Neural cell (in vitro differentiated cells): ENCODE results near the gene STARD6. TPM values are rescaled to one million over a fixed set of nuclear protein-coding genes. Genes with fewer than 3 reads are reported as not detected.

Source experiments
- H2AFZ ChIP-seq: fragments of 200-600, 300-800 bp; sonication (generic), shearing (Covaris generic); 2 replicates; pipeline ENCODE4 v1.6.0; 2014; ENCODE audit warnings: low read depth, mild to moderate bottlenecking, antibody characterized with exemption, low read length, moderate library complexity
- H3F3A ChIP-seq: fragments of 200-600 bp; shearing (Covaris generic); 2 replicates; pipeline ENCODE4 v1.6.1; 2016; ENCODE audit warnings: mild to moderate bottlenecking, moderate library complexity, mixed read lengths, antibody characterized with exemption, low read length; ENCODE audit not compliant: insufficient read depth, poor library complexity, severe bottlenecking
- H3K27ac ChIP-seq: fragments of 200-600, 300-800 bp; sonication (generic), shearing (Covaris generic); 2 replicates; pipeline ENCODE4 v1.5.1; 2014; ENCODE audit warnings: mild to moderate bottlenecking, low read length, moderate library complexity
- H3K27me3 ChIP-seq: fragments of 300-800, 200-600 bp; sonication (generic), shearing (Covaris generic); 2 replicates; pipeline ENCODE4 v1.6.0; 2014; ENCODE audit warnings: mild to moderate bottlenecking, low read depth, low read length, moderate library complexity; ENCODE audit not compliant: insufficient read depth
- H3K36me3 ChIP-seq: fragments of 300-800, 200-600 bp; sonication (generic), shearing (Covaris generic); 2 replicates; pipeline ENCODE4 v1.5.1; 2014; ENCODE audit warnings: mild to moderate bottlenecking, antibody characterized with exemption, low read length, moderate library complexity; ENCODE audit not compliant: insufficient read depth
- H3K4me2 ChIP-seq: fragments of 300-800, 200-600 bp; sonication (generic), shearing (Covaris generic); 2 replicates; pipeline ENCODE4 v1.6.0; 2014; ENCODE audit warnings: mild to moderate bottlenecking, low read length
- H3K4me3 ChIP-seq: fragments of 300-800, 200-600 bp; sonication (generic), shearing (Covaris generic); 2 replicates; pipeline ENCODE4 v1.5.1; 2014; ENCODE audit warnings: mild to moderate bottlenecking, low read length, moderate library complexity
- H3K79me2 ChIP-seq: fragments of 200-600 bp; shearing (Covaris generic); replicated peaks from 2 replicates; pipeline ENCODE4 v1.6.0; 2014; ENCODE audit warnings: mild to moderate bottlenecking, low read length, moderate library complexity; ENCODE audit not compliant: insufficient read depth
- H3K9ac ChIP-seq: fragments of 300-800, 200-600 bp; sonication (generic), shearing (Covaris generic); 2 replicates; pipeline ENCODE4 v1.6.1; 2016; ENCODE audit warnings: mild to moderate bottlenecking, low read length, mixed read lengths
- H3K9me2 ChIP-seq: fragments of 200-600 bp; shearing (Covaris generic); 2 replicates; pipeline ENCODE4 v1.6.1; 2016; ENCODE audit warnings: mild to moderate bottlenecking, low read length, mixed read lengths; ENCODE audit not compliant: insufficient read depth
- H3K9me3 ChIP-seq: fragments of 200-600, 300-800 bp; sonication (generic), shearing (Covaris generic); 2 replicates; pipeline ENCODE4 v1.6.1; 2016; ENCODE audit warnings: mild to moderate bottlenecking, mixed run types, low read length, moderate library complexity, mixed read lengths
- H4K20me1 ChIP-seq: fragments of 200-600 bp; shearing (Covaris generic); 2 replicates; pipeline ENCODE4 v1.6.1; 2016; ENCODE audit warnings: mild to moderate bottlenecking, mixed run types; ENCODE audit not compliant: insufficient read depth
- CTCF ChIP-seq: fragments of 450-650 bp; IDR thresholded peaks from 2 replicates; pipeline ENCODE4 v1.5.1; 2014; ENCODE audit warnings: antibody characterized with exemption, mild to moderate bottlenecking, moderate library complexity; ENCODE audit not compliant: poor library complexity, severe bottlenecking
- EP300 ChIP-seq: fragments of 450-650 bp; conservative IDR thresholded peaks from 2 replicates; pipeline ENCODE4 v1.6.1; 2014; ENCODE audit warnings: antibody characterized with exemption, mild to moderate bottlenecking, moderate library complexity; ENCODE audit not compliant: poor library complexity, severe bottlenecking
- EZH2 ChIP-seq: fragments of 200-600, 300-800 bp; shearing (Covaris generic), sonication (generic); IDR thresholded peaks from 2 replicates; pipeline ENCODE4 v1.6.1; 2014; ENCODE audit warnings: antibody characterized with exemption, low read length, borderline replicate concordance, mild to moderate bottlenecking; ENCODE audit not compliant: insufficient read depth, poor library complexity, severe bottlenecking
- MXI1 ChIP-seq: fragments of 450-650 bp; conservative IDR thresholded peaks from 2 replicates; pipeline ENCODE4 v1.6.1; 2014; ENCODE audit warnings: antibody characterized with exemption, mild to moderate bottlenecking; ENCODE audit not compliant: poor library complexity, severe bottlenecking
- POLR2AphosphoS5 ChIP-seq: IDR thresholded peaks from 2 replicates; pipeline ENCODE4 v1.6.1; 2012
- RAD21 ChIP-seq: fragments of 450-650 bp; conservative IDR thresholded peaks from 2 replicates; pipeline ENCODE4 v1.6.1; 2014; ENCODE audit warnings: antibody characterized with exemption, mild to moderate bottlenecking, moderate library complexity
- REST ChIP-seq: IDR thresholded peaks from 2 replicates; pipeline ENCODE4 v1.6.1; 2012; ENCODE audit warnings: borderline replicate concordance
- SMC3 ChIP-seq: fragments of 450-650 bp; conservative IDR thresholded peaks from 2 replicates; pipeline ENCODE4 v1.6.1; 2014; ENCODE audit warnings: antibody characterized with exemption, mild to moderate bottlenecking, moderate library complexity; ENCODE audit not compliant: poor library complexity
- TAF1 ChIP-seq: IDR thresholded peaks from 2 replicates; pipeline ENCODE4 v1.6.1; 2012; ENCODE audit warnings: low read depth
- polyA plus RNA-seq: library from polyadenylated mRNA; depleted of rRNA; stranded (reverse); fragments of >200 nt; gene quantifications from 2 replicates; pipeline ENCODE4 v1.2.3, GENCODE V29; 2014

STARD6 gene
- polyA plus RNA-seq, 1 donor from 2014 or later, result not detected

DNA sequence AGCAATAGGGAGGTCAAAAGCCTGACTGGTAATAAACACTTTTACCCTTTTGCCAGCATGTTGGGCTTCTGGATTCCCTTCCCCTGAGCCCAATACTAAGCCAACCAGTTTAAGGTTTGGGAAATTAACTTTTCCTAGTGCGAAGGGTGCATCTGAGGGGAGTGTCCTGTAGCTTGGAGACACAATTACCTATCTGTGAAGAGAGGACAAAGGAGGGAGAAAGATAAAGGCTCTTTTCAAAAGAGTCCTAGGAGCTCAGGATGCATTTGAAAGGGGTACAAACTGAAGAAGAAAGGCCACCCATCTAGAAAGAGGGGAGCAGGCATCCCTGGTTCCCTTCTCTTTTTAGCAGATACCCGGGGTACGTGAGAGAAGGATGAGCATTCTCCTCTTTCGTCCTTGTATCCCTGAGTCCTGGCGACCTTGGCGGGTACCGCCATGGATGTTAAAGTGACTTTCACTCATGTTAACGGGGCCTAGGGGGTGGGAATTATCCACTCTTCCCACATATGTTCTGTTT is 25.1 kb upstream of the STARD6 start:
- no peaks in the 10 kb centered on the region for H3K79me2 ChIP-seq
- no peaks in the 10 kb centered on the region for H3F3A ChIP-seq
- no peak overlapping the region for H3K4me2 ChIP-seq
- H3K27ac ChIP-seq, result no peak overlapping the region
- H3K36me3 ChIP-seq, result no peaks in the 10 kb centered on the region
- TF ChIP-seq CTCF (no peak), POLR2AphosphoS5 (no peak), SMC3 (no peak), EZH2 (no peak), EP300 (no peak), REST (no peak), TAF1 (no peak), MXI1 (no peak), RAD21 (no peak)
- no peaks in the 10 kb centered on the region for H3K27me3 ChIP-seq
- no peak overlapping the region for H3K4me3 ChIP-seq
- H3K9me2 ChIP-seq, result no peaks in the 10 kb centered on the region
- no peak overlapping the region for H2AFZ ChIP-seq
- no peaks in the 10 kb centered on the region for H4K20me1 ChIP-seq
- no peaks in the 10 kb centered on the region for H3K9me3 ChIP-seq
- H3K9ac ChIP-seq, result no peak overlapping the region

- Histone ChIP-seq H3K4me3 (no peak overlapping the region), H2AFZ (no peak overlapping the region), H3K4me2 (no peak overlapping the region), H3K79me2 (no peaks in the 10 kb centered on the region), H3K27me3 (no peaks in the 10 kb centered on the region), H3K9me2 (no peaks in the 10 kb centered on the region), H3K9me3 (no peaks in the 10 kb centered on the region), H3K36me3 (no peaks in the 10 kb centered on the region), H3K9ac (no peak overlapping the region), H4K20me1 (no peaks in the 10 kb centered on the region), H3F3A (no peaks in the 10 kb centered on the region), H3K27ac (no peak overlapping the region)
- TF ChIP-seq EP300, result no peak
- TF ChIP-seq POLR2AphosphoS5, result no peak
These were observed 24.4 kb upstream of the STARD6 start for GRCh38 chr18:54382076-54382475.

DNA sequence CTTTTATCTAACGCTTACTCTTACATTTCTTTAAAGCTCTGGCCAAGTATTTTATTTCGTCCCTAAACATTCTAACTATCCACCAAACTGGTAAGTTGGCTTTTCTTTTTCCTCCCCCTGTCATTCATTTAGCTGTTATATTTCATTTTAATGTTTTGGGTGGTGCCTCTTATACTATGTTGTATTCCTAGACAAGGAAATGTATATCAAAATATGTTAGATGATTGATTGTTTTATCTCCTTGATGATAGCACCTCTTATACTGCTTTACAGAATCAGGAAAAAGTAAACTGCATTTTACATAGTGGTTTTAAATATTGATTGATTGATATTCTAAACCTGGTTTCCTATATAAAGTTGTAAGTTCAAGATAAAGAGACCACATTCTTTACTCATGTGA is 24.0 kb upstream of the STARD6 start:
- Histone ChIP-seq H3K4me2 (no peak overlapping the region), H3K27me3 (no peaks in the 10 kb centered on the region), H3K9me2 (no peaks in the 10 kb centered on the region), H3K79me2 (no peaks in the 10 kb centered on the region), H3K36me3 (no peaks in the 10 kb centered on the region), H4K20me1 (no peaks in the 10 kb centered on the region), H2AFZ (no peak overlapping the region), H3K4me3 (no peak overlapping the region), H3F3A (no peaks in the 10 kb centered on the region), H3K9ac (no peak overlapping the region), H3K9me3 (no peaks in the 10 kb centered on the region), H3K27ac (no peak overlapping the region)
- TF ChIP-seq EZH2, result no peak
- no peak for TF ChIP-seq CTCF
- no peak for TF ChIP-seq SMC3
- no peak for TF ChIP-seq RAD21
- TF ChIP-seq REST, result no peak
- TF ChIP-seq TAF1, result no peak
- TF ChIP-seq POLR2AphosphoS5, result no peak
- no peak for TF ChIP-seq EP300
